Measurements from ENCODE around the gene SLC6A19.
"Not testable (repeated sequence)": the region's sequence is repeated elsewhere in the genome, so short reads cannot be mapped to it uniquely, and the experiment has no call there.

Gene SLC6A19

DNA sequence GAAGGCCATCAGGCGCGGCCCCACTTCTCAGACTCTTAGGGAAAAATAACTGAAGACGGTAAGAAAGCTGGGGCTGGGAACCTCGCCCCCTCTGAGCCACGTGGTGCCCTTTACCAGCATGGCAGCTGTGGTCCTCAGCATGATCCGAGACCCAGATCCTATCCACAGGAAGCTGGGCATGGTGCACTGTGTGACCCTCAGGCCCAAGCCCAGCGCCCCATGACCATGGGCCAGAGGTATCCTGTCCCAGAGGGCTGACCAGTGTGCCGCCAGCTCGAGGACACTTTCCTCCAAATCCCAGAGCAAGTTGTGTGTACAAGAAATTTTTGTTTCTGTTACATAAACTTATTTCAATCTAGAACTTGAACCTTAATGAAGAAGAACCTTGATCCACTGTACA lies 65.4 kb downstream of the SLC6A19 start:
- Histone ChIP-seq H3K4me1 (ENCODE audit: control insufficient read depth, insufficient read depth, low read depth, low read length) (no peaks in the 10 kb centered on the region), H2AK5ac (ENCODE audit: low read length, severe bottlenecking) (no peak overlapping the region), H2BK12ac (ENCODE audit: low read length in 2 of 2) (no peak overlapping the region)

DNA sequence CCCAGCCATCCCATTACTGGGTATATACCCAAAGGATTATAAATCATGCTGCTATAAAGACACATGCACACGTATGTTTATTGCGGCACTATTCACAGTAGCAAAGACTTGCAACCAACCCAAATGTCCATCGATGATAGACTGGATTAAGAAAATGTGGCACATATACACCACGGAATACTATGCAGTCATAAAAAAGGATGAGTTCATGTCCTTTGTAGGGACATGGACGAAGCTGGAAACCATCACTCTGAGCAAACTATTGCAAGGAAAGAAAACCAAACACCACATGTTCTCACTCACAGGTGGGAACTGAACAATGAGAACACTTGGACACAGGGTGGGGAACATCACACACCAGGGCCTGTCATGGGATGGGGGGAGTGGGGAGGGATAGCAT lies 66.1 kb downstream of the SLC6A19 start:
- H2BK12ac ChIP-seq (ENCODE audit: low read length in 2 of 2); DNase-seq; H3K27me3 ChIP-seq (ENCODE audit: control insufficient read depth in 1 of 2, insufficient read depth in 1 of 2, low read length in 2 of 2); H3K4me3 ChIP-seq (ENCODE audit: insufficient read depth in 1 of 2, low read depth in 1 of 2, low read length in 2 of 2); H2BK120ac ChIP-seq (ENCODE audit: low read depth, low read length); H2AK5ac ChIP-seq (ENCODE audit: low read length, severe bottlenecking); H3K9ac ChIP-seq (ENCODE audit: low read length); H3K79me1 ChIP-seq (replicated peaks; ENCODE audit: low read length, poor library complexity, severe bottlenecking); H4K91ac ChIP-seq (ENCODE audit: low read length); H3K9me3 ChIP-seq (ENCODE audit: control insufficient read depth, low read length); H3K36me3 ChIP-seq (ENCODE audit: control insufficient read depth in 1 of 2, insufficient read depth in 2 of 2, low read depth in 1 of 2, low read length in 2 of 2); H3K4ac ChIP-seq (ENCODE audit: low read depth in 1 of 2, low read length in 2 of 2); H2BK5ac ChIP-seq (ENCODE audit: low read depth, low read length, poor library complexity, severe bottlenecking); H2AFZ ChIP-seq (ENCODE audit: low read depth, low read length); H3K18ac ChIP-seq (ENCODE audit: low read depth in 1 of 2, low read length in 2 of 2); H4K8ac ChIP-seq (ENCODE audit: low read length); H3K14ac ChIP-seq (ENCODE audit: low read length in 2 of 2); H2BK15ac ChIP-seq (ENCODE audit: low read depth, poor library complexity, severe bottlenecking); H3K27ac ChIP-seq (ENCODE audit: low read length, poor library complexity, severe bottlenecking); H3K23ac ChIP-seq (ENCODE audit: low read length in 2 of 2); H3K4me1 ChIP-seq (ENCODE audit: control insufficient read depth, insufficient read depth, low read depth, low read length); H3K4me2 ChIP-seq (ENCODE audit: low read length, poor library complexity, severe bottlenecking): not testable (repeated sequence)
- WGBS: 89% methylated on average over 3 of the region's 5 CpGs

More for the DNA sequence above, 65.4 kb downstream of the SLC6A19 start:
- no peaks in the 10 kb centered on the region for H3K36me3 ChIP-seq (ENCODE audit: control insufficient read depth in 1 of 2, insufficient read depth in 2 of 2, low read depth in 1 of 2, low read length in 2 of 2)
- no peak overlapping the region for H3K4me2 ChIP-seq (ENCODE audit: low read length, poor library complexity, severe bottlenecking)
- no peak overlapping the region for H4K8ac ChIP-seq (ENCODE audit: low read length)
- peaks cover 14% of the 10 kb centered on the region for H3K9me3 ChIP-seq (ENCODE audit: control insufficient read depth, low read length)
- H2AFZ ChIP-seq (ENCODE audit: low read depth, low read length): no peak overlapping the region
- DNase-seq: no peak
- H3K27ac ChIP-seq (ENCODE audit: low read length, poor library complexity, severe bottlenecking): no peak overlapping the region
- H3K23ac ChIP-seq (ENCODE audit: low read length in 2 of 2): no peak overlapping the region
- H3K79me1 ChIP-seq (replicated peaks; ENCODE audit: low read length, poor library complexity, severe bottlenecking): no peaks in the 10 kb centered on the region
- H4K91ac ChIP-seq (ENCODE audit: low read length): no peak overlapping the region
- no peak overlapping the region for H3K4ac ChIP-seq (ENCODE audit: low read depth in 1 of 2, low read length in 2 of 2)
- H3K14ac ChIP-seq (ENCODE audit: low read length in 2 of 2): no peak overlapping the region
- H3K18ac ChIP-seq (ENCODE audit: low read depth in 1 of 2, low read length in 2 of 2): no peak overlapping the region
- H3K27me3 ChIP-seq (ENCODE audit: control insufficient read depth in 1 of 2, insufficient read depth in 1 of 2, low read length in 2 of 2): peaks cover 0 to 2% of the 10 kb centered on the region in 2 experiments
- no peak overlapping the region for H3K9ac ChIP-seq (ENCODE audit: low read length)
- no peak overlapping the region for H2BK5ac ChIP-seq (ENCODE audit: low read depth, low read length, poor library complexity, severe bottlenecking)
- H2BK120ac ChIP-seq (ENCODE audit: low read depth, low read length): no peak overlapping the region
- H3K4me3 ChIP-seq (ENCODE audit: insufficient read depth in 1 of 2, low read depth in 1 of 2, low read length in 2 of 2): no peak overlapping the region
- no peak overlapping the region for H2BK15ac ChIP-seq (ENCODE audit: low read depth, poor library complexity, severe bottlenecking)
- 82% methylated on average over 6 of the region's 9 CpGs for WGBS

DNA sequence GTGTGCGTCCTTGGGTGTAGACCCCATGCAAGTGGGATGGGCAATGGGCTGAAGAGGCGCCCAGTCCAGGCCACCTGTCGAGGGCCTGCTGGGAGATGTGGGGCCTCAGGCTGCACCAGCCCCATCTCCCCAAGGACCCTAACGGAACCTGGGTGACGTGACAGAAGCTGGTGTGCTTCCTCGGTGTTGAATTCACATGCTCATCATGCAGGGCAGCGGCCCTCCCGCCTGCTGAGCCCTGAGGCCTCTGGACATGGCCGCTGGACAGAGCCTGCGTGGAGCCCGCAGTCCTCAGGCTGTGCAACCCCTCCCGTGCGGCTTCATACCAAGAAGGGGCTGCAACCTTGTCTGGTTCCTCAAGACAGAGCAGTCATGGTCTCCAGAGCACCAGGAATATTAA lies 66.7 kb downstream of the SLC6A19 start:
- H2AFZ ChIP-seq (ENCODE audit: low read depth, low read length): no peak overlapping the region
- peaks cover 0 to 2% of the 10 kb centered on the region in 2 experiments for H3K27me3 ChIP-seq (ENCODE audit: control insufficient read depth in 1 of 2, insufficient read depth in 1 of 2, low read length in 2 of 2)
- no peaks in the 10 kb centered on the region for H3K36me3 ChIP-seq (ENCODE audit: control insufficient read depth in 1 of 2, insufficient read depth in 2 of 2, low read depth in 1 of 2, low read length in 2 of 2)
- H2BK15ac ChIP-seq (ENCODE audit: low read depth, poor library complexity, severe bottlenecking): no peak overlapping the region
- H3K14ac ChIP-seq (ENCODE audit: low read length in 2 of 2): no peak overlapping the region
- DNase-seq: no peak
- H3K4ac ChIP-seq (ENCODE audit: low read depth in 1 of 2, low read length in 2 of 2): no peak overlapping the region
- no peak overlapping the region for H3K4me3 ChIP-seq (ENCODE audit: insufficient read depth in 1 of 2, low read depth in 1 of 2, low read length in 2 of 2)
- no peaks in the 10 kb centered on the region for H3K4me1 ChIP-seq (ENCODE audit: control insufficient read depth, insufficient read depth, low read depth, low read length)
- no peak overlapping the region for H4K8ac ChIP-seq (ENCODE audit: low read length)
- WGBS: 87% methylated on average over 13 of the region's 13 CpGs
- no peak overlapping the region for H3K27ac ChIP-seq (ENCODE audit: low read length, poor library complexity, severe bottlenecking)
- H2BK5ac ChIP-seq (ENCODE audit: low read depth, low read length, poor library complexity, severe bottlenecking): no peak overlapping the region
- no peak overlapping the region for H2AK5ac ChIP-seq (ENCODE audit: low read length, severe bottlenecking)
- H3K23ac ChIP-seq (ENCODE audit: low read length in 2 of 2): no peak overlapping the region
- H2BK120ac ChIP-seq (ENCODE audit: low read depth, low read length): no peak overlapping the region
- no peak overlapping the region for H3K18ac ChIP-seq (ENCODE audit: low read depth in 1 of 2, low read length in 2 of 2)
- H3K9ac ChIP-seq (ENCODE audit: low read length): no peak overlapping the region
- no peak overlapping the region for H2BK12ac ChIP-seq (ENCODE audit: low read length in 2 of 2)
- H4K91ac ChIP-seq (ENCODE audit: low read length): no peak overlapping the region
- peaks cover 1% of the 10 kb centered on the region for H3K9me3 ChIP-seq (ENCODE audit: control insufficient read depth, low read length)
- H3K79me1 ChIP-seq (replicated peaks; ENCODE audit: low read length, poor library complexity, severe bottlenecking): no peaks in the 10 kb centered on the region
- no peak overlapping the region for H3K4me2 ChIP-seq (ENCODE audit: low read length, poor library complexity, severe bottlenecking)

DNA sequence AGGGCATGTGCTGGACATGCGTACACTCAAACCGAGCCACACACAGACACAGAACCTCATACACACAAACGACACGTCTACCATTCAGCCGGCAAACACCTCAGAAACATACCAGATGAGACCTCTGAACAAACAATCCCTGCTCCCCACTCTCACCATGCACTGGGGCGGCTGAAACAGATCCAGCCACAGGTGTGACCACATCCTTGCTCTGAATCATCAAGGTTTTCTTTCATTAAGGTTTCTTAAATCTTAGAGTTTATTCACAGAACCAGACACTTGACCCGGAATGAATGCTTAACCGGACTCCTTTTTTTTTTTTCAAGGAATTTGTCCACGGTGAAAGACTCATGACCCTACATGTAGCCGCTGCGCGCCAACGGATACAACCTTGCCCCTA lies 67.3 kb downstream of the SLC6A19 start:
- no peak for DNase-seq
- no peak overlapping the region for H2BK15ac ChIP-seq (ENCODE audit: low read depth, poor library complexity, severe bottlenecking)
- no peak overlapping the region for H3K4ac ChIP-seq (ENCODE audit: low read depth in 1 of 2, low read length in 2 of 2)
- no peak overlapping the region for H2BK120ac ChIP-seq (ENCODE audit: low read depth, low read length)
- no peaks in the 10 kb centered on the region for H3K4me1 ChIP-seq (ENCODE audit: control insufficient read depth, insufficient read depth, low read depth, low read length)
- H2AFZ ChIP-seq (ENCODE audit: low read depth, low read length): peak overlapping the region; percentile 18
- no peak overlapping the region for H3K18ac ChIP-seq (ENCODE audit: low read depth in 1 of 2, low read length in 2 of 2)
- H2BK5ac ChIP-seq (ENCODE audit: low read depth, low read length, poor library complexity, severe bottlenecking): no peak overlapping the region
- H2BK12ac ChIP-seq (ENCODE audit: low read length in 2 of 2): no peak overlapping the region
- H3K14ac ChIP-seq (ENCODE audit: low read length in 2 of 2): no peak overlapping the region
- H3K36me3 ChIP-seq (ENCODE audit: control insufficient read depth in 1 of 2, insufficient read depth in 2 of 2, low read depth in 1 of 2, low read length in 2 of 2): no peaks in the 10 kb centered on the region
- no peak overlapping the region for H4K91ac ChIP-seq (ENCODE audit: low read length)
- H3K9ac ChIP-seq (ENCODE audit: low read length): no peak overlapping the region
- no peak overlapping the region for H3K4me3 ChIP-seq (ENCODE audit: insufficient read depth in 1 of 2, low read depth in 1 of 2, low read length in 2 of 2)
- no peak overlapping the region for H4K8ac ChIP-seq (ENCODE audit: low read length)
- no peaks in the 10 kb centered on the region for H3K9me3 ChIP-seq (ENCODE audit: control insufficient read depth, low read length)
- peaks cover 0 to 2% of the 10 kb centered on the region in 2 experiments for H3K27me3 ChIP-seq (ENCODE audit: control insufficient read depth in 1 of 2, insufficient read depth in 1 of 2, low read length in 2 of 2)
- no peak overlapping the region for H3K23ac ChIP-seq (ENCODE audit: low read length in 2 of 2)
- H3K27ac ChIP-seq (ENCODE audit: low read length, poor library complexity, severe bottlenecking): no peak overlapping the region
- WGBS: 93% methylated on average over 13 of the region's 13 CpGs
- H3K79me1 ChIP-seq (replicated peaks; ENCODE audit: low read length, poor library complexity, severe bottlenecking): no peaks in the 10 kb centered on the region
- no peak overlapping the region for H2AK5ac ChIP-seq (ENCODE audit: low read length, severe bottlenecking)
- no peak overlapping the region for H3K4me2 ChIP-seq (ENCODE audit: low read length, poor library complexity, severe bottlenecking)

All from mesenchymal stem cell (in vitro differentiated cells and primary cell).